NCI-H1436 (cell line): ENCODE measurements around the gene OSBPL2.

Experiments
- DNase-seq: peaks from one replicate; lab custom pipeline; 2025; lab: John Stamatoyannopoulos, UW

The OSBPL2 gene

DNA sequence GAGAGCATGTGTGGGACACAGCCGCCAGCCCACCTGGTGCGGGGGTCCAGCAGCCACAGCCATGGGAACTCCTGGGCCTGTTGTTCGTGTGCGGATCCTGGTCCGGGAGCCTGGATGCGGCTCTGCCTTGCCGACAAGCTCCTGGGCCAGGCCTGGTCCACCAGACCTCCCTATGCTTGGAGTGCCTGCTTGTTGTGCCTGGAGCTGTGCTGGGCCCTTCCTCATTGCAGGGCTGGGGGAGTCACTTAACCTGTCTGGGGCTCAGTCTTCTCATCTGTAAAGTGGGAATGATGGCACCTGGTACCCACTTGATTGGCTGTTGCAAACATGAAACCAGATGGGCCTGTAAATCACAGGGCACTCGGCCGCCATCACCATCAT lies 2.6 kb upstream of the OSBPL2 start:
- no peak for DNase-seq

DNA sequence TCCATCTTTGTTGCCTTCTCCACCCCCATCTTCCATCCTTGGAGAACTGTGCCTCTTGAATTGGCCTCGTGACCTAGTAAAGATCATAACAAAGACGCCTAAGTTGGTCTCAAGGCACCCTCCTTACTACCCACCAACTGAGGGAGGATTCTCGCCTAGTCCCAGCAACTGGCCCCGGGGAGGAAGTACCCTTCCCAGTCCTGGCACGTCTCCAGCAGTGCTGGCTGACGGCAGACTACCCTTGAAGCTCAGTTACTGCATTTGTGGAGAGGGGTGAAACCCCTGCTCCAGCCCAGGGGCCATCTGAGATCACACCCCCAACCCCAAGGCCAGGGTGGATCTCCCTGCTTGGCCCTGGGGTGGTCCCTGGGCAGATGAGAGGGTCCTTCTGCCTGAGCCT lies 2.1 kb upstream of the OSBPL2 start:
- no peak for DNase-seq

DNA sequence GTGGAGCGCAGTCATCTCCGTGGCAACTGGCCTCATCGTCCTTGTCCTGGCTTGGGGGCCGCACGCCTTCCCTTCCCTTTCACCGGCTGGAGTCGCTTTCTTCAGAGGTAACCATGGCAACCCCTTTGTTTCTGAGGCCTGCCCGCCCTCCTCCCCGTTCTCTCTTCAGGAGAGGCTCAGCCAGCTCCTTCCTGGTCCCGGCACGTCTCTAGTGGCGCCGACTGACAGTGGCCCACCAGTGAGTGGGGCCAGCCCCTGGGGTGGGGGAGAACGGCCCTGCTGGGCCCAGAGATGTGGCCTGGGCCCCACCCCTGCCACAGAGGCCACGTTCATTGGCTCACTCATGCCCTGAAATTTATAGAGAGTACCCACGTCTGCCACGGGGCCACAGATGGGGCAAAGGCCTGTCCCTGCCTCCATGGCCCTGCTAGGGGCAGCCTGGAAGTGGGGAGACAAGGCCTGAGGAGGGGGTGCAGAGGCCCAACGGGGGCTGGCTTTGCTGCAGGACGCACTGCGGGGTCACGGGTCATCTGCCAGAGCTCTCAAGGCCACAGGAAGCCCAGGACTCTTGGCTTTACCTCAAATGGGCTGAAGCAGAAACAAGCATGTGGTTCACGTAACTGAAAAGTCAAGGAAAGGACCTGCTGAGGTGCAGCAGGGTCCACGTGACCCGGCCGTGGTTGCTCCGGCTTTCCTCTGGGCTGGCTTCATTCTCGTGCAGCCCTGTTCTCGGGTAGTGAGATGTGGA lies 1.4 kb upstream of the OSBPL2 start:
- DNase-seq: peak; percentile 44

DNA sequence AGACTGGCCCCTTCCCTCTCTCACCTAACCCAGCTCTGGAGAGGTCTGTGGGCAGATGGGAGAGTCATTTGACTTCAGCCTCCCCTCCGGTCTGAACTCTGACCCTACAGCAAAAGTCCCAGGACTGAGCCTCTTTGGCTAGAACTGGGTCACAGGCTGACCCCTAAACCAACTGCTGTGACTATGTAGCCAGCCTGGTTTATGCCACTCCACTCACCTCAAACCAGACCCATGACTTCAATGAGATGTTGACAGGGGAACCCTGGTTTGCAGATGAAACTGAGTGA lies 864 bp upstream of the OSBPL2 start:
- no peak for DNase-seq

DNA sequence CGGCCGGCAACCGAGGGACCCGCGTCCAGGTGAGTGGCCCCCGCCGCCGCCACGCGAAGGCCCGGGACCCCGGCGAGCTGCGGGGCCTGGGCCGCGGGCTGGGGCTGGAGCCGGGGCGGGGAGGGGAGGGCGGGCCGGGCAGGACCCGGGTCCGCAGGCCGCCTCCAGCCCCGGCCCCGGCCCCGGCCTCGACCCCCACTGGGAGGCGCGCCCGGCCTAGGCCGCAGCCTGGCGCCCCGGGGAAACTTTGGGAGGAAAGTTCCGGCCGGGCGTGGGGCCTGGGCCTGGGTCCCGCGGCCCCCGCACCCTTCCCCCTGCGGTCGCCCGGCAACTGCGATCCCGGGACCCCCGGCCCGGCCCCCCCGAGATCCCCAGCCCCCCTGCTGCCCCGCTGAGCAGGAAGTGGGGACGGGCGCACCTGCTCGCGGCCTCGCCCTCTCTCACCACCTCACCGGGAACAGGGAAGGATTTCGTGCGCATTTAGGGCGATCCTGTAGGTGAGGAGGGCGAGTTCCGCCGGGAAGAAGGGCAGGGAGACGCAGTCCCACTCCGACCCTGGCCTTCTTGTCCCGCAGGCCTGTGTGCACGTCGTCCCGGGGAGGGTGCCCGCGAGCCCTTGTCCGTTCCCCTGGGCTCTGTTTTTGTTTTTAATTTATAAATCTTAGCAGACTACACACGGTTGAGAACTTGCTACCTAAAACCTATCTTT lies 402 bp downstream of the OSBPL2 start:
- DNase-seq: no peak

DNA sequence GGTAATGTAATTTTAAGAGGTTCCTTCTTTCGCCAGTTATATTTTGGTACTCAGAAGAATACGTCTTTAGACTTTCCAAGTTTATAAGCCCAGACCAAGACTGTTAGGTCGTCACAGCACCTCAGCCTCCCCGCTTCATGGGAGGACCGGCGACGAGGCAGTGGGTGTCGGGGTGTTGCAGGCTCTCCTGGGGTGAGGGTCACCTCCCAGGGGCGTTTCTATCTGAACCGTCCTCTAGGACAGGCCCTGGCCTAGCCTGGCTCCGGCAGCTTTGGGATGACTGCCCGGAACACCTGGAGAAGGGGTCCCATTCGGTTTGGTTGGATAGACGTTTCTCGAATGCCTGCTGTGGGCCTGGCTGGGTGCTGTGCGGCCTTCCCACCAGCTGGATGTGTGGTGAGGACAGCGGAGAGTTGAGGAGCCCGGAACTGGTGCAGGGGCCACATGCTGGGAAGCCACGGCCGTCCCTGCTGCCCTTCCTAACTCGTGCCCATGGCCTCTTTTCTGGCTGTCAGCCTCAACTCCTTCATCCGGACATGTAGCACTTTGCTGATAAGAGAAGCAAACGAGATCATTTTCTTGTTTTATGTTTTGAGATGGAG lies 1.1 kb downstream of the OSBPL2 start:
- no peak for DNase-seq

DNA sequence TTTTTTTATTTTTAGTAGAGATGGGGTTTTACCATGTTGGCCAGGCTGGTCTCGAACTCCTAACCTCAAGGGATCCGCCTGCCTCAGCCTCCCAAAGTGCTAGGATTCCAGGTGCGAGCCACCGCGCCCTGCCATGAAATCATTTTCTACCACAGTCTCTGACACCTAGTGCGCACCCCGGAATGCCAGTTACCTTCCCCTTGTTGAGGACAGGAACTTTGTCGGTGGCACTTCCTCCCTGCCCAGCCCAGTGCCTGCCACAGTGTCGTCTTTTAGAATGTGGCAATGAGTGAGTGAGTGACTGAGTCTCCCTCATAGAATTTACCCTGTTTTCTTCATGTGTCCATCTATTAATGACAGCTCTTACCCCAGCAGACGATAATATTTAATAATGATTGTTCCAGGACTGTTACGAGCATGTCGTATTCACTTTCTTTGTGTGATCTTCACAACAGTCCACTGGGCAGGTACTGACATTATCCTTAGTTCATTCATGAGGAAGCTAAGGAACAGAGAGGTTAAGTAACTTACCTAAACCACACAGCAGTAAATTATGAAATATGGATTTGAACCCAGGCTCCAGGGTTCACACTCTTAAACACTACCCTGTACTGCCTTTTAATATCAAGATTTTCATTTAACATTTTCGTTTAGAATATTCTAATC lies 1.8 kb downstream of the OSBPL2 start:
- DNase-seq: no peak

DNA sequence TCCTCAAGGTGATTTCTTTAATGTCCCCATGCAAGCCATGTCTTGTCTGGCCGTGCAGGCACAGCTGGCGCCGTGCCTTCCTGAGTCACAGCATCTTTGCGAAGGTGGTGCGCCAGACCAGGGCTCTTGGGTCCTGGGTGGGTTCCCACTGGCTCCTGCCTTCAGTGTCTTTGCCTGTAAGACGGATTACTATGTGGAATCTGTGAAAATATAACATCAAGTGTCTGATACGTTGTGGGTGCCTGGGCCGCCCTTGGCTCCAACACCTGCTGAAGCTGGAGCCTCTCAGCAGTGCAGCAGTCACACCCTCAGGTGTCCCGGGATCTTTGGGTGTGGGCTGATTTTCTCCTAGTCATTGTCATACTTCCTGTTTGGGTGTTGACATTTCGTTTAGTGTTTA lies 3.2 kb downstream of the OSBPL2 start:
- no peak for DNase-seq

DNA sequence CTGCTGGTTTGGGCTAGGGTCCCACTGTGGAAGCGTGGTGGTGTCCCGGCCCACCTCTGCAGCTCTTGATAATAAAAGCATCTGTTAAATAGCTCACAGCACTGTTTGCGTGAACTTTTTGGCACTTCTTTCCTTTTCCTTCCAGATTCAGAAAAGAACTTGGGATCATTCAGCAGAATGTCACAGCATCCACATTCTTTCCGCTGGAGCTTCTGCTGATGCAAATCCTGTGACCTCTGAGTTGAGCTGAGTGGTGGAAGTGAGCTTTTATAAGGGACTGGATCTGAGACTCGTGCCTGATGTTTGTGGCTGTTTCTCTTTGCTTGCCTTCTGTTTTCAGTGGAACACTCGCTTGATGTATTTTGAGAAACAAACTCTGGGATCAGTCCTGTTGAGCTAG lies 3.9 kb downstream of the OSBPL2 start:
- no peak for DNase-seq

DNA sequence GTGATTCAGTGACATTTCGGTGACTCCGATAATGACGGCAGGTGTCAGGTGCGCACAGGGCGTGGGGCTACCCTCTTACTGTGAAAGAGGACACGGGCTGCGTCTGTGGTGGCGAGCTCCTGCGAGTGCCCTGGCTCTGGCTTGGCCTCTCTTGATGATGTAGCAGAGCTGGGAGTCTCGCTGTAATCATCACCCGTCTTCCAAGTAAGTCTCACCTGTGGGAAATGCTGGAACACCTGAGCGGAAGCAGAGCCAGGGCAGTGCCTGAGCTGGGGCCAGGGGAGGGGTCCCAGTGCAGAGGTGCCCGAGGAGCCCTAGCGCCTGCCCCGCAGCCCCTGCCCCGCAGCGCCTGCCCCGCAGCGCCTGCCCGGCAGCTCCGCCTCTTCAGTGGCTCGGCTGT lies 4.8 kb downstream of the OSBPL2 start:
- no peak for DNase-seq

DNA sequence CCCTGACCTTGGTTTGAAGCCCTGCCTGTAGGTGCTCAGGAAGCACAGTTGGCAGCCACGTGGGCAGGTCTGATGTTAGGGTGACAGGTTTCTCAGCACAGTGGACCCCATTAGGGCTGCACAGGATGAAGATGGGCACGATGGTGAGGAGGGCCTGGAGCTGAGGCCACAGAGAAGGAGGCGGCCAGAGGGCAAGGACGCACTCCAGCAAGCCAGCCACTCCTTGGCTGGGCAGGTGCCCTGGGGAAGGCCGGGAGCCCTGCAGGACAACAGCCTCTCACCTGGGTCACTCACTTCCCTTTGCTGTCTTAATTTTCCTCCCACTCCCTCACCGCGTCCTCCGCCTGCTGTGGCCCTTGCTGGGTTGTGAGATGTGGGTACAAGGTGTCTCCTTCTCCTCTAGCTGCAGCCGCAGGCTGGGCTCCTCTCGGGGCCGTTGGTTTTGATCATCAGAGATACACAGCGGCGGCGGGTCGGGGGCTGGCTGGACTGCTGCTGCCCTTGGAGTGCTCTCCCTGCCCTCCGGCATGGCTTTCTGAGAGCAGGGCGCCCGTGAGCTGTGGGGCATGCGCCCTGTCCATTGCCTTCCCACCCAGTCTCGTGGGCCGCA lies 5.7 kb downstream of the OSBPL2 start:
- no peak for DNase-seq

DNA sequence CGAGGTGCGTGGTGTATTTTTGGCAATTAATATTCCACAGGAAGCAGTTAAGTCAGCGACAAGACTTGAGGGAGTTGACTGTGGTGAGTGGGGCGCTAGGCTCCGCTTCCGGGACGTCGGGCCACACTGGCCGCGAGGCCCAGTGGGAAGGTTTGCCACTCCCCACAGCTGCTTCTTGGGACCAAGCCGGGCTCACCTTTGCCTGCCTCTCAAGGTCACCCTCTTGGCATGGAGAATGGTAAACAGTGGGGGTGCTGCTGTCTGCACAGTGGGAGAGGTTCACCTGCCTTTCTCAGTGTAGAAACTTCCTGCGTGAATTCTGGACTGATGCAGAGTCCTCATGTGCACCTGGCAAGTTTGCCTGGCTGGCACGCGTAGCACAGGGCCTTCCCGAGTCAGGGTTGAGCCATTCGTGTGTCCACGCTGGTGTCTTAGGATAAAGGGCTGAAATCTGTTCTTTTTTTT lies 6.4 kb downstream of the OSBPL2 start:
- DNase-seq: no peak

DNA sequence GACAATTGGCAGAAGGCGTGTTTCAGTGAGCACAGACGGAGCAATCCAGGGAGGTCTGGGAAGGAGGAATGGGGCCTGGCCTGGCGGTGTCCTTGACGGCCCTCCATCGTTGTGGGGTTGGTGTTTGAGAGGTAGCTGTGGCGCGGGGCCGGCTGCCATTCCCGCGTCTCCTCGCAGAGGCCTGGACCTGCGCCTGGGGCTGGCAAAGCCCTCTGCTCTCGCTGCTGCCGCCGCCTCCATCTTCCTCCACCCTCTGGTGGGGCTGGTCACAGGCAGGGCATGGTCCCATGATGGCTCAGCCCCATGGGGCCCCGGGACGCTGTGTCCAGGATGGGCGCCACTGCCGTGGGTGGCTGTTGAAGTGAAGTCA lies 7.6 kb downstream of the OSBPL2 start:
- no peak for DNase-seq

DNA sequence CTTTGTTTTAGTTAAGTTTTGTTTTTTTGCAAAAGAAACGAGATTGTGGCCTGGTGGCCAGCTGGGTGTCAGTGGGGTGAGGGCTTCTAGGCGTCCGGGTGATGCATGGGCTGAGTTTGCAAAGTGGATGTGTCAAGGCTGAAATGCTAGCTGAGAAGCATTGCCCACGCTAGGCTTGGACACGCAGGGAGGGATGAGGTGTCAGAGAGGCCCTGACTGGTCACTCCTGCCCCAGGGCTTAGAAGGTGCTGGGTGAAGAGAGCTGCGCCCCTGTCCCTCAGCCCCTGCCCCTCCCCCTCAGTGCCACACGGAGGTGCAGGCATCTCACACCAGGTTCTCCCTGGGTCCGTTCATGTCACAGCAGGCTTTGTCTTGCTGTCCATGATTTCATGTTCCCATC lies 8.1 kb downstream of the OSBPL2 start:
- no peak for DNase-seq

DNA sequence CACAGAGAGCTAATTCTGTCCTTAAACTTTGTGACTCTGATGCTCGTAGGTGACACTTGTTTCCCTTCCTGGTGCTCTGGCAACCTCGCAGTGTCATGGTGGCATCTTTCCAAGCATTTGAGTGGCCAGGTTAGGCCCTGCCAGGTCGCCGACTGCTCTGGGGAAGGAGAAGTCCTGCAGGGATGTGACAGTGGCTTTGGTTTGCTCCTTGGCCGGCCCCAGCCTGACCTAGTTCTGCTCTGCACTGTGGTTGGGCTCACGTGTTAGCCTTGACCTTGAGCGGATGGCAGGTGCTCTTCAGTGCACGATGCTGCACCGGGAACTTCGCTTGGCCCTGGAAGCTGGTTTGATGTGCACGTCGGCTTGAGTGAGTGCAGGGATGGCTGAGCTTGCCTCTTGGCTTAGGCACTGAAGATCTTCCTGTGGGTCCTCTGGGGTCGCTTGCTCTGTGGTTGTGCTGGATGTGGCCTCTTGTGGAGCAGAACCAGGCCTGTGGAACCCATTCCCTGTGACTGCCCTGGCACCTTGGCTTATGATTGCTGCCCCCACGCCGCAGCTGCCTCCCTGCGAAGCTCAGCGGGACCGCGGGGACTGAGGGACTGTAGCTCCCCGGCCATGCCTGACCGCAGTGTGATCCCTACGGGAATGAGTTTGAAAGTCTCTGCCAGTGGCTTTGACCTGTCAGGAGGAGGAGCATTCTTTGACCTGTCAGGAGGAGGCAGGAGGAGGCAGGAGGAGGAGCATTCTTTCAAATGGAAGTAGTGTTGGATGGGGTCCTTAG lies 8.7 kb downstream of the OSBPL2 start:
- no peak for DNase-seq

DNA sequence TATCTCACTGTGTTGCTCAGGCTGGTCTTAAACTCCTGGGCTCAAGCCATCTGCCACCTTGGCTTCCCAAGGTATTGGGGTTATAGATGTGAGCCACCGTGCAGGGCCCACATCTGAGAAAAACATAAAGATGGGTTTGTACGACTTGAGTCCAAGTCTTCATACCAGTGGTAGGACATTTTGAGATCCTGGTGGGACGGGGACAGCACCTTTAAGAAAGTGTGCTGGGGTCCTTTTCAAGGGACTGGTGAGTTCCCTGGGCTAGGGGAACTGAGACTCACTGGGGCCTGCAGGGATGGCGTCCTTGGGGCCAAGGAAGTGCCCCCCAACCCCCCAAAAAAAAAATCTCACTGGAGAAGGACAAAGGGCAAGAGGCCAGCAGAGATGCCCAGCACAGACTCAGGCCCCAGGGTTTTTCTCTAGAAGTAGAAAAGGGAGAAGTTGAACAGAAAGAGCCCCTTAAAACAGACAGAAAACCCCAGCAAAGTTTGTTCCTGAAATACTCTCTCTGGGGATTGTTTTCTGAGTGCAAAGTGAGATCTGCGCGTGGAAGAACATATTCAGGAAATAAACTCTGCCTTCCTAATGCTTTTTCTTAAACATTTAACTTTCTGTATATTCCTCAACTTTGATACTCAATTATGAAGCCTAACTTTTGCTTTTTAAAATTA lies 10.7 kb downstream of the OSBPL2 start:
- DNase-seq: no peak

DNA sequence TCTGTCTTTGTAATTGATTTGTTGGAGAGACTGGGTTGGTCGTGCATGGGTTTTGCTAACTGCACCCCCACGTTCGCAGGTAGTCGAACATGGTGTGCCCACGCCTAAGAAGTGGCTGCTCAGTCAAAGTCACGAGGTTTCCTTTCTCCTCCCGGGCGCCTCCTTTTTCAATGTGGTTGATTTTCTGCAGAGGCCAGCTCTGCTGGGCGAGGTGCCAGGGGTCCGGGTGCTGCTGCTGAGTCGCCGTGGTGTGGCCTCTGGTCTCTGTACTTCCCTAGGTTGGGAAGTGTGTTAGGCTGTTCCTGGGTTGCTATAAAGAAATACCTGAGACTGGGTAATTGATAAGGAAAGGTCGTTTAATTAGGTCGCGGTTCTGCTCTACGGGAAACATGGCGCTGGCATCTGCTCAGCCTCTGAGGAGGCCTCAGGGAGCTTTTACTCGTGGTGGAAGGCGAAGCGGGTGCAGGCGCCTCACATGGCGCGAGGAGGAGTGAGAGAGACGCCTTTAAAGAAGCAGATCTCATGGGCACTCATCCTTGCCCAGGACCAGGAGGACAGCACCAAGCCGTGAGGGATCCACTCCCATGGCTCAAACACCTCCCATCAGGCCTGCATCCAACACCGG lies 14.1 kb downstream of the OSBPL2 start:
- no peak for DNase-seq

DNA sequence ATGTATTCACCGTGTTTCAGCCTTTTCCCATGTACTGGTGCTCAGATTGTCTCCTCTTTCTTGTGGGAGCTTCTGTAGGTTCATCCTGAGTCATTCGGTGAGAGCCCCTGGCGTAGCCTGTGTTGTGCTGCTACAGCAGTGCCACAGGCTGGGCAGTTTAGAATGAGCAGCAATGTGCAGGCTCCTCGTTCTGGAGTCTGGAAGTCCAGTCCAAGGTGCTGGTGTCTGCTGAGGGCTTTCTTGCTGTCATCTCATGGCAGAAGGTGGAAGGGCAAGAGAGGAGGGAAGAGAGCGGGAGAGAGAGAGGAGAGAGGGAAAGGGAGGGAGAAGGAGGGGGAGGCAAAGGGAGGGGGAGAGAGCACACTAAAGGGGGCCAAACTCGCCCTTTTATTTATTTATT lies 15.1 kb downstream of the OSBPL2 start:
- no peak for DNase-seq

DNA sequence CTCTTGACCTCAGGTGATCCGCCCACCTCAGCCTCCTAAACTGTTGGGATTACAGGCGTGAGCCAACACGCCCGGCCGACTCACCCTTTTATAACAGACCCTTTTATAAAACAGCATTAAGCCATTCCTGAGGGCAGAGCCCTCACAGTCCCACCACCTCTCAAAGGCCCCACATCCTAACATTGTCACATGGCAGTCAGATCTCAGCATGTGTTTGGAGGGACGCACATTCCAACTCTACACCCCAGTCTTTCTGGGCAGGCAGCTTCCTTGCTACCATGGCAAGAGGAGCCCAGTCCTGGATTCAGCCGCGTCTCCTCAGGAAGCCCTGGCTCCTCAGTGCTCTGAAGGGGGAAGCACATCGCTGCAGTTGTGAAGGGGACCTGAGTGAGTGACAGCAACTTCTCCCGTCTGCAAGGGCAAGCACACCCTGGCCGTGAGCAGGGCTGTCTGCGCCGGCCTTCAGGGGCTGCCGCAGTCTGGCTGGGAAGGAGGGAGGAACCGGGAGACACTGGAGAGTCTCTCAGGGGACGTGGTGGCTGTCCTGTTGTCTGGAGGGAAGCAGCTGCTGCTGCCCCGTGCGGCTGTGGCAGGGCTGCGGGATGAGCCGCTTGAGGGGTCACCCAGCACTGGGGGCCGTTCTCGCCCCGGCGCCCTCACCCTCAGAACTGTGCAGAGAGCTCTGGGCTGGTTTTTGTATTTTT lies 15.9 kb downstream of the OSBPL2 start:
- DNase-seq: no peak

DNA sequence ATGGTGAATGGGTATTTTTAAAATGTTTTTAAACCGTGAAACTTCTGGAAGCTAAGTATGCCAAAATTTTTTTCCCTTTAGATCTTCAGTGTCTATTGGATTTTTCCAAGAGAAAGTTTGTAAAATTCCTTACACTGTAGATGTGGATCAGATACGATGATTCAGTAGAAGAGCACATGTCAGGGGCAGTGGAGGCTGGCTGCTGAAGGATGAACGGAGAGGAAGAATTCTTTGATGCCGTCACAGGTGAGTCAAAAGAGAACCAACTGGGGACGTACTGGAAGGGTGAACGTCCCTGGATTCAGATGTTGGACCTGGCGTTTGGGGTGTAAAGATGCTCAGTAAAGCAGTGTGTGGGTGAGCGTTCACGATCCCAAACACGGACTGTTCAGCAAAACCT lies 17.7 kb downstream of the OSBPL2 start:
- DNase-seq: no peak
